Thyroid gland (tissue), 4 donors: ENCODE data around the gene GIT2. TPM values are rescaled to one million over a fixed set of nuclear protein-coding genes. Genes with fewer than 3 reads are reported as not detected.
A peak's percentile ranks its signal among the peaks of the same experiment; 100 is the strongest.

Experiments
- DNase-seq, 2 donors: peaks; one replicate each; pipeline ENCODE4 v3.0.0-alpha.2; 2019
- H3K27ac ChIP-seq, 3 donors: fragments of 200-600 bp; sonication (generic); 1 replicate in 2 of 3; 2 replicates in 1 of 3; pipeline ENCODE4 v1.5.1; 2016 to 2019; ENCODE audit warnings: mild to moderate bottlenecking in 1 of 3, moderate library complexity in 1 of 3
- H3K27me3 ChIP-seq: fragments of 200-600 bp; sonication (generic); one replicate; pipeline ENCODE4 v1.5.1; 2019
- H3K36me3 ChIP-seq, 2 donors: fragments of 200-600 bp; sonication (generic); one replicate each; pipeline ENCODE4 v1.5.1; 2016 to 2019
- H3K4me1 ChIP-seq, 2 donors: fragments of 200-600 bp; sonication (generic); one replicate each; pipeline ENCODE4 v1.5.1; 2017 to 2019
- H3K4me3 ChIP-seq, 3 donors: fragments of 200-600 bp; sonication (generic); replicated peaks in 1 of 3; 1 replicate in 2 of 3; 2 replicates in 1 of 3; pipeline ENCODE4 v1.5.1; 2016; ENCODE audit warnings: mild to moderate bottlenecking in 1 of 3
- H3K9me3 ChIP-seq: fragments of 200-600 bp; sonication (generic); one replicate; pipeline ENCODE4 v1.5.1; 2017
- CTCF ChIP-seq, 6 experiments: fragments of 200-600 bp in 3 of 6; fragments of 450-650 bp in 3 of 6; sonication (generic) in 3 of 6; IDR thresholded peaks; one replicate each; pipeline ENCODE4 v1.5.1; 2016 to 2019; ENCODE audit warnings: antibody characterized with exemption in 6 of 6, mild to moderate bottlenecking in 2 of 6, inconsistent platforms in 1 of 6, moderate library complexity in 1 of 6
- POLR2A ChIP-seq, 2 donors: fragments of 450-650 bp; IDR thresholded peaks; one replicate each; pipeline ENCODE4 v1.6.1; 2017; ENCODE audit warnings: antibody characterized with exemption in 2 of 2, mild to moderate bottlenecking in 2 of 2, moderate library complexity in 1 of 2
- WGBS, 2 donors: methylation state at CpG; one replicate each; pipeline ENCODE4 v1.1.5; 2017; 5-methylcytosine and 5-hydroxymethylcytosine counted together
- intact Hi-C: fragments of 100-400 bp; cut with DNase I; formaldehyde crosslinking; loops from one replicate; pipeline ENCODE4 v1.15.1; 2023
- total RNA-seq, 4 donors: library from RNA; depleted of rRNA; stranded (reverse); fragments of >200 nt; gene quantifications; one replicate each; pipeline ENCODE4 v1.2.3, GENCODE V29; 2016

Gene GIT2
- total RNA-seq, 4 donors from 2014 or later, result 54.4 to 69.4 (median 60.1) TPM

GRCh38 chr12:109958374-109958773 lies 37.8 kb downstream of the GIT2 start:
- H3K27me3 ChIP-seq, result no peaks in the 10 kb centered on the region

GRCh38 chr12:109953656-109954055 lies 42.5 kb downstream of the GIT2 start:
- no peak overlapping the region for H3K27ac ChIP-seq
- intact Hi-C loops, result no loop called here
- 91 to 93% methylated on average over 5 of the region's 5 CpGs for WGBS, 2 donors

More at GRCh38 chr12:109958374-109958773, 37.8 kb downstream of the GIT2 start:
- DNase-seq, result no peak
- WGBS, 2 donors, result 97% methylated on average over 7 of the region's 7 CpGs
- TF ChIP-seq CTCF (IDR thresholded peaks at IDR 0.05) (no peak), POLR2A (IDR thresholded peaks at IDR 0.05) (no peak)
- Histone ChIP-seq H3K9me3 (no peaks in the 10 kb centered on the region), H3K4me3 (no peak overlapping the region), H3K36me3 (peaks cover 16 to 38% of the 10 kb centered on the region in 2 donors), H3K4me1 (no peaks in the 10 kb centered on the region), H3K27ac (no peak overlapping the region)
- intact Hi-C loops, result no loop called here

GRCh38 chr12:109952873-109953272 lies 43.3 kb downstream of the GIT2 start:
- no peak for TF ChIP-seq CTCF (IDR thresholded peaks at IDR 0.05)
- TF ChIP-seq POLR2A (IDR thresholded peaks at IDR 0.05), result no peak
- WGBS, 2 donors, result 91 to 93% methylated on average over 8 of the region's 8 CpGs
- Histone ChIP-seq H3K27me3 (no peaks in the 10 kb centered on the region), H3K36me3 (peaks cover 23 to 29% of the 10 kb centered on the region in 2 donors), H3K4me3 (no peak overlapping the region), H3K27ac (peak overlapping the region in 2 of 3 donors; percentile 24 to 93), H3K9me3 (no peaks in the 10 kb centered on the region), H3K4me1 (peaks cover 36 to 43% of the 10 kb centered on the region in 2 donors)
- intact Hi-C loops, result no loop called here
- no peak for DNase-seq

More at GRCh38 chr12:109953656-109954055, 42.5 kb downstream of the GIT2 start:
- DNase-seq, result no peak
- TF ChIP-seq POLR2A (IDR thresholded peaks at IDR 0.05) (no peak), CTCF (IDR thresholded peaks at IDR 0.05) (no peak)
- H3K9me3 ChIP-seq, result no peaks in the 10 kb centered on the region
- H3K4me1 ChIP-seq, result peaks cover 28 to 35% of the 10 kb centered on the region in 2 donors
- peaks cover 23 to 29% of the 10 kb centered on the region in 2 donors for H3K36me3 ChIP-seq
- no peak overlapping the region for H3K4me3 ChIP-seq
- no peaks in the 10 kb centered on the region for H3K27me3 ChIP-seq

- TF ChIP-seq CTCF (IDR thresholded peaks at IDR 0.05), result no peak
- TF ChIP-seq POLR2A (IDR thresholded peaks at IDR 0.05), result no peak
- Histone ChIP-seq H3K4me1 (peaks cover 40 to 49% of the 10 kb centered on the region in 2 donors), H3K27ac (peak overlapping the region; percentile 10 to 93 (median 90)), H3K9me3 (no peaks in the 10 kb centered on the region), H3K36me3 (peaks cover 23 to 29% of the 10 kb centered on the region in 2 donors), H3K27me3 (no peaks in the 10 kb centered on the region), H3K4me3 (no peak overlapping the region)
- no peak for DNase-seq
- intact Hi-C loops, result no loop called here
- WGBS, 2 donors, result 90 to 96% methylated on average over 11 of the region's 11 CpGs
These were observed 43.9 kb downstream of the GIT2 start for GRCh38 chr12:109952160-109952858.

GRCh38 chr12:109951751-109952150 lies 44.4 kb downstream of the GIT2 start:
- Histone ChIP-seq H3K4me3 (no peak overlapping the region), H3K4me1 (peaks cover 46 to 54% of the 10 kb centered on the region in 2 donors), H3K9me3 (no peaks in the 10 kb centered on the region), H3K27ac (peak overlapping the region; percentile 4 to 93 (median 90)), H3K36me3 (peaks cover 23 to 29% of the 10 kb centered on the region in 2 donors), H3K27me3 (no peaks in the 10 kb centered on the region)
- TF ChIP-seq CTCF (IDR thresholded peaks at IDR 0.05) (no peak), POLR2A (IDR thresholded peaks at IDR 0.05) (no peak)
- intact Hi-C loops, result no loop called here
- peak; percentile 86 to 87 for DNase-seq
- WGBS, 2 donors, result 68 to 73% methylated on average over 7 of the region's 7 CpGs
